Choroid plexus epithelial cell (primary cell): ENCODE measurements around the gene MYDGF.

Experiments used
- DNase-seq: peaks from one replicate; pipeline ENCODE4 v3.0.0-alpha.2; 2010; ENCODE audit warnings: low read depth
- H3K4me3 ChIP-seq: 2 replicates; pipeline ENCODE4 v1.5.1; 2011; ENCODE audit warnings: low read depth, mild to moderate bottlenecking, control low read depth, low read length, moderate library complexity
- TF ChIP-seq, protein P1 (sequence below): conservative IDR thresholded peaks from 2 replicates; pipeline ENCODE4 v1.5.1; 2011; ENCODE audit warnings: low read depth, mild to moderate bottlenecking, control low read depth, inconsistent platforms, low read length, moderate library complexity

Gene MYDGF

DNA sequence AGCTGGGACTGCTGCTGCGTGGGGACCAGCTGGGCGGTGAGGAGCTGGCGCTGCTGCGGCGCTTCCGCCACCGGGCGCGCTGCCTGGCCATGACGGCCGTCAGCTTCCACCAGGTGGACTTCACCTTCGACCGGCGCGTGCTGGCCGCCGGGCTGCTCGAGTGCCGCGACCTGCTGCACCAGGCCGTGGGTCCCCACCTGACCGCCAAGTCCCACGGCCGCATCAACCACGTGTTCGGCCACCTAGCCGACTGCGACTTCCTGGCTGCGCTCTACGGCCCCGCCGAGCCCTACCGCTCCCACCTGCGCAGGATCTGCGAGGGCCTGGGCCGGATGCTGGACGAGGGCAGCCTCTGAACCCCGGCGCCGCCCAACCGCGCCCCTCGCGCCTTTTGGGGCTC lies 18.1 kb downstream of the MYDGF start:
- no peak for DNase-seq
- H3K4me3 ChIP-seq = no peak overlapping the region
- TF ChIP-seq, protein P1, sequence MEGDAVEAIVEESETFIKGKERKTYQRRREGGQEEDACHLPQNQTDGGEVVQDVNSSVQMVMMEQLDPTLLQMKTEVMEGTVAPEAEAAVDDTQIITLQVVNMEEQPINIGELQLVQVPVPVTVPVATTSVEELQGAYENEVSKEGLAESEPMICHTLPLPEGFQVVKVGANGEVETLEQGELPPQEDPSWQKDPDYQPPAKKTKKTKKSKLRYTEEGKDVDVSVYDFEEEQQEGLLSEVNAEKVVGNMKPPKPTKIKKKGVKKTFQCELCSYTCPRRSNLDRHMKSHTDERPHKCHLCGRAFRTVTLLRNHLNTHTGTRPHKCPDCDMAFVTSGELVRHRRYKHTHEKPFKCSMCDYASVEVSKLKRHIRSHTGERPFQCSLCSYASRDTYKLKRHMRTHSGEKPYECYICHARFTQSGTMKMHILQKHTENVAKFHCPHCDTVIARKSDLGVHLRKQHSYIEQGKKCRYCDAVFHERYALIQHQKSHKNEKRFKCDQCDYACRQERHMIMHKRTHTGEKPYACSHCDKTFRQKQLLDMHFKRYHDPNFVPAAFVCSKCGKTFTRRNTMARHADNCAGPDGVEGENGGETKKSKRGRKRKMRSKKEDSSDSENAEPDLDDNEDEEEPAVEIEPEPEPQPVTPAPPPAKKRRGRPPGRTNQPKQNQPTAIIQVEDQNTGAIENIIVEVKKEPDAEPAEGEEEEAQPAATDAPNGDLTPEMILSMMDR = no peak

DNA sequence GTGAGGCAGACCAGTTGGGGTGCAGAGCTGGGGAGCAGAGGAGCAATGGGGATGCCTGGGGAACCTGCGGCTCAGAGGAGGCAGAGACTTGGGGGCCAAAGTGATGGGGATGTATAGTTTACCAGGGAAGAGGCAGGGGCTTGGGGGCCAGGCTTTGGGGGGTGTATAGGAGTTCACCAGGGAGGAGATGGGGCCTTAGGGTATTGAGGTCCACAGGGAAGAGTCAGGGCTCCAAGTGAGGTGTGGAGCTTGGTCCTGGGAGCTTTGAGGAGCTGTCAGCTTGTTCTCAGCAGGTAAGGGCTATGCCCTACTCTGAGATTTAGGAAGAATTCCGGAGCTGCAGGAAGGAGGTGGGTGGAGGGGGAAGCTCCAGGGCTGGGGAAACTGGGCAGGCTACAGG lies 20.0 kb downstream of the MYDGF start:
- no peak overlapping the region for H3K4me3 ChIP-seq
- TF ChIP-seq, protein P1 = no peak
- no peak for DNase-seq

DNA sequence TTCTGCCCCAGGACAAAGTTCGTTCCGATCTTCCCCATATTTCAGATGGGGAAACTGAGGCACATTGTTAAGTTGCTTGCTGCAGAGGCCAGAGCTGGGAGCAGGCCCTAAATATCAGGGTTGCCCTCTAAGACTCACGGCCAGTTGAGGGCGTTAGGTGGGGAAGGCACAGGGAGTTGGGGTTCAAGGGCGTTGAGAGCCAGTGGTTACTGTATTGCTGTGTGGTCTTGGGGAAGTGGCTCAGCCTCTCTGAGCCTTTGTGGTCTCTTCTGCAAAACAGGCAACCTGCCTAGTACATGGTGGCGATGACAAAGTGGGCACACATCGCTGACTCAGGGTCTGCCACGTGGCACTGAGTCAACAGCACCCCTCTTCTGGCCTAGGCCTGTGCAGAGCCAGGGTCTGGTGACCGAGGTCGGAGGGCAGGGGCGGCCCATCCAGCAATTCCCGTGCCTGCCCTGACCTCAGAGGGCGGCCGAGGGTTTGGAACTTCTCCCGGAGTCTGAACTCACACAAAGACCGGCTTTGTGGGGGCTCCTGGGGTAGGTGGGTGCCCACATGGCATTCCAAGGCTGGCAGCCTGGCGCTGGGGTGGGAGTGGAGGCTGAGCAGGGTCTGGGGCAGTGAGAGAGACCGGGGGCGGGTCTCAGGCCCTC lies 20.6 kb downstream of the MYDGF start:
- TF ChIP-seq, protein P1 = no peak
- DNase-seq = no peak
- H3K4me3 ChIP-seq = no peak overlapping the region

DNA sequence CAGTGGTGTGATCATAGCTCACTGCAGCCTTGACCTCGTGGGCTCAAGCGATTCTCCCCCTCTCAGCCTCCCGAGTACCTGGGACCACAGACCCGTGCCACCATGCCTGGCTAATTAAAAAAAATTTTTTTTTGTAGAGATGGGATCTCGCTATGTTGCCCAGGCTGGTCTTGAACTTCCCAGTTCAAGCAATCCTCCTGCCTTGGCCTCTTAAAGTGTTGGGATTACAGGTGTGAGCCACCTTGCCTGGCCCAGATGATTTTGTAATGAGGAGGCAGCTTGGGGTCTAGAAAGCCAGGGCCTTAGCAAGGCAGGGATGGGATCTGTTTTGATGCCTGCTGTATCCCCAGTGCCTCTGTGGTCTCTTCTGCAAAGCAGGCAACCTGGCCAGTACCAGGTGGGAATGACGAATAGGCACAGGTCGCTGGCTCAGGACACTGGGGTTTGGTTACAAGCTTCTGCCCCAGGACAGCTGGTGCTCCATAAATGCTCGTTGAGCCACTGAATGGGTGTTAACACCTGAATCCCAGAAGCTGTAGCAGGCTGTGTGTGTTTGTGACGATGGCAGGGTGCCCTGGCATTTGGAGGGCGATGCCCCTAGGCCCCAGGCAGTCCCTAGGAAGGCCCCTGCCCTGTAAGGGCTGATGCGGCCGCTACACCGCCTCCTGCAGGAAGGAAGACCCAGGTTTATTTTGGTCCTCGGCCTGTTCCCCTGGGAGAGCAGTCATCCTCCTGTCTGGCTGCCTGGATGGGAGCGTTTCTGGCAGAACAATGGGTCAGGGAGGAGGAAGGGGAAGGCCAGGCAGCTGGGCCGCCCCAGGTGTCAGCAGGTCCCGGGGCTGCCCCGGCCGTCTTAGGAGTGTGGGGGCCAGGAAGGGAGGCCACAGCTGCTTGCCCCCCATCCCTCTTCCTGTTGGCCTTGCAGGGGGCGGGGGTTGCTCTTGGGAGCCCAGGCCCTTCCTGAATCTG lies 22.2 kb downstream of the MYDGF start:
- DNase-seq = peak; percentile 63
- H3K4me3 ChIP-seq = no peak overlapping the region
- TF ChIP-seq, protein P1 = peak; percentile 57

DNA sequence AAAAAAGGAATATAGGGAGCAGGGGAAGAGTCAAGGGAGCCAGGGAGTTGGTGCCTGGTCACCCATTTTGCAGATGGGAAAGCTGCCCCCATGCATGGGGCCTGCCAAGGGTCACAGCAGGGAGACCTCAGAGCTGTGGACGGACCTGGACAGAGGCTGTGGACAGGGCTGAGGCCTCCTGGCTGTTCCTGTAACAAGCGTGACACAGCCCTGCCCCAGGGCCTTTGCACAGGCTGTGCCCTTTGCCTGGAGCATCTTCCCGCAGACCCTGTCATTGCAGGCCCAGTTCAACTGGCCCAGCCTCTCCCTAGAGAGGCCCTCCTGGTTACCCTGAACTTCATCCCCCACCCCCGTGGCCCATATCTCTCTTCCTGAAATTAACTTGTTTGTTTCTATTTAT lies 24.4 kb downstream of the MYDGF start:
- H3K4me3 ChIP-seq = no peak overlapping the region
- TF ChIP-seq, protein P1 = no peak
- no peak for DNase-seq

DNA sequence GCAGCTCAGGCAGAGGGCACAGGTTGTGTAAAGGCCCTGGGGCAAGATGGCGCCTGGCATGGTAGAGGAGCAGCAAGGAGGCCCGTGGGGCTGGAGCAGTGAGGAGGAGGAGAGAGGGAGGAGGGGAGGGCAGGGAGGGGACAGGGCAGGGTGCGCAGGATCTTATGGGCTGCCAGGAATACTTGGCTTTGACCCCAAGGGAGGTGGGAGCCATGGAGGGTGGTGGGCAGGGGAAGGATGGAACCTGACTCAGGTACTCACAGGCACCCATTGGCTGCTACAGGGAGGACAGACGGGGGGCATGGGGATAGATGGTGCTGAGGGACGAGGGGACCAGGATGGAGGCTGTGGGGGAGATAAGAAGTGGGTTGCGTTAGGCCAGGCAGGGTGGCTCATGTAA lies 27.5 kb downstream of the MYDGF start:
- TF ChIP-seq, protein P1 = no peak
- no peak for DNase-seq

More for the DNA sequence above, 27.5 kb downstream of the MYDGF start:
- H3K4me3 ChIP-seq = no peak overlapping the region
